ENCODE data around the gene LMO7.

The LMO7 gene

GRCh38 chr13:75895168-75895567, 259.0 kb downstream of the LMO7 start:
- WGBS, 2 donors (ENCODE audit: extremely low coverage in 2 of 2, insufficient read length in 2 of 2, insufficient replicate concordance in 1 of 2), result no CpG with 5 or more reads among the region's 3 CpGs
- no peak overlapping the region for H2BK5ac ChIP-seq (ENCODE audit: low read length)
- H3K18ac ChIP-seq (ENCODE audit: low read length), result no peak overlapping the region
- H3K4me3 ChIP-seq (ENCODE audit: low read length in 2 of 2), result no peak overlapping the region
- H3K4me2 ChIP-seq (ENCODE audit: insufficient read depth, low read length, poor library complexity, severe bottlenecking), result no peak overlapping the region
- H2BK12ac ChIP-seq (ENCODE audit: low read length), result no peak overlapping the region
- H3K4me1 ChIP-seq (ENCODE audit: control insufficient read depth in 2 of 2, insufficient read depth in 1 of 2, low read depth in 1 of 2, low read length in 2 of 2), result no peaks in the 10 kb centered on the region
- H3K23ac ChIP-seq (ENCODE audit: low read depth, low read length, poor library complexity), result no peak overlapping the region
- peaks cover 0 to 3% (median 0%) of the 10 kb centered on the region in 3 experiments for H3K27me3 ChIP-seq (ENCODE audit: control insufficient read depth in 3 of 3, insufficient read depth in 3 of 3, low read depth in 1 of 3, low read length in 3 of 3)
- no peaks in the 10 kb centered on the region for H3K9me3 ChIP-seq (replicated peaks in 1 of 2; ENCODE audit: control insufficient read depth in 2 of 2, insufficient read depth in 1 of 2, low read depth in 1 of 2, low read length in 2 of 2)
- H3K36me3 ChIP-seq (replicated peaks in 1 of 2; ENCODE audit: control insufficient read depth in 2 of 2, insufficient read depth in 2 of 2, low read length in 2 of 2), result no peaks in the 10 kb centered on the region
- H3K27ac ChIP-seq (replicated peaks; ENCODE audit: low read length), result no peak overlapping the region
- no peak overlapping the region for H3K9ac ChIP-seq (ENCODE audit: low read depth, low read length, poor library complexity)
- no peak overlapping the region for H4K91ac ChIP-seq (ENCODE audit: low read depth, low read length, poor library complexity)
- no peak overlapping the region for H3K14ac ChIP-seq (ENCODE audit: low read length)
- H2BK15ac ChIP-seq (ENCODE audit: low read length), result no peak overlapping the region
- no peak overlapping the region for H3K4ac ChIP-seq (ENCODE audit: low read length)
- DNase-seq (ENCODE audit: low spot score), result no peak
- no peak overlapping the region for H2AK5ac ChIP-seq (ENCODE audit: low read depth, low read length)
- H4K8ac ChIP-seq (ENCODE audit: low read depth, low read length), result no peak overlapping the region
- no peaks in the 10 kb centered on the region for H3K79me1 ChIP-seq (ENCODE audit: low read depth, low read length)
- no peak overlapping the region for H2BK120ac ChIP-seq (ENCODE audit: low read depth, low read length)
- H2AFZ ChIP-seq (ENCODE audit: low read length), result no peak overlapping the region

- no peak for DNase-seq (ENCODE audit: low spot score)
- Histone ChIP-seq H4K91ac (ENCODE audit: low read depth, low read length, poor library complexity) (no peak overlapping the region), H3K36me3 (replicated peaks in 1 of 2; ENCODE audit: control insufficient read depth in 2 of 2, insufficient read depth in 2 of 2, low read length in 2 of 2) (no peaks in the 10 kb centered on the region), H2BK15ac (ENCODE audit: low read length) (no peak overlapping the region), H3K23ac (ENCODE audit: low read depth, low read length, poor library complexity) (no peak overlapping the region), H2BK5ac (ENCODE audit: low read length) (no peak overlapping the region), H3K4ac (ENCODE audit: low read length) (no peak overlapping the region), H3K9me3 (replicated peaks in 1 of 2; ENCODE audit: control insufficient read depth in 2 of 2, insufficient read depth in 1 of 2, low read depth in 1 of 2, low read length in 2 of 2) (no peaks in the 10 kb centered on the region), H2AFZ (ENCODE audit: low read length) (no peak overlapping the region), H2AK5ac (ENCODE audit: low read depth, low read length) (no peak overlapping the region), H3K79me1 (ENCODE audit: low read depth, low read length) (no peaks in the 10 kb centered on the region), H4K8ac (ENCODE audit: low read depth, low read length) (no peak overlapping the region), H3K9ac (ENCODE audit: low read depth, low read length, poor library complexity) (no peak overlapping the region), H3K27ac (replicated peaks; ENCODE audit: low read length) (no peak overlapping the region), H3K18ac (ENCODE audit: low read length) (no peak overlapping the region), H3K4me2 (ENCODE audit: insufficient read depth, low read length, poor library complexity, severe bottlenecking) (no peak overlapping the region), H3K27me3 (ENCODE audit: control insufficient read depth in 3 of 3, insufficient read depth in 3 of 3, low read depth in 1 of 3, low read length in 3 of 3) (peaks cover 0 to 3% (median 0%) of the 10 kb centered on the region in 3 experiments), H2BK12ac (ENCODE audit: low read length) (no peak overlapping the region), H3K14ac (ENCODE audit: low read length) (no peak overlapping the region), H2BK120ac (ENCODE audit: low read depth, low read length) (no peak overlapping the region), H3K4me3 (ENCODE audit: low read length in 2 of 2) (no peak overlapping the region), H3K4me1 (ENCODE audit: control insufficient read depth in 2 of 2, insufficient read depth in 1 of 2, low read depth in 1 of 2, low read length in 2 of 2) (no peaks in the 10 kb centered on the region)
- no CpG with 5 or more reads among the region's 2 CpGs for WGBS, 2 donors (ENCODE audit: extremely low coverage in 2 of 2, insufficient read length in 2 of 2, insufficient replicate concordance in 1 of 2)
These were observed 260.1 kb downstream of the LMO7 start for GRCh38 chr13:75896271-75896670.

DNA sequence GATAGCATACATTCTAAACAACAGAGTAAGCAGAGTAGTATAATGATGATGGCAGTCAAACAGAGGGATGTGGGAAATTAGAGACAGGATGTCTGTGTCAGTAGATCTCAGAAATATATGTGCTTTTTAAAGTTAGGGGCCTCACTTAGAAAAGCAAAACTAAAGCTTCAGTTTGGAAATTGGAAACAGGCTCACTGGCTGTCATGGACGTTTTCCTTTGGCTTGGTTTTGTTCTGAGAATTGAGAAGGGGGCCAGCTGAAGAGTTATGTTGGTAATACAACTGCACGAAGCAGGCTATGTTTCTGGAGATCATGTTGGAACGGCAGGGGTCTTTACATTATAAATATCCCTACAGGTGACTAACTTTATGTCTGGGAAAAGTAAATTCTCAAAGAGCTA, 261.3 kb downstream of the LMO7 start:
- no peaks in the 10 kb centered on the region for H3K4me1 ChIP-seq (ENCODE audit: control insufficient read depth in 2 of 2, insufficient read depth in 1 of 2, low read depth in 1 of 2, low read length in 2 of 2)
- H3K79me1 ChIP-seq (ENCODE audit: low read depth, low read length), result no peaks in the 10 kb centered on the region
- no peak overlapping the region for H2AFZ ChIP-seq (ENCODE audit: low read length)
- H3K27me3 ChIP-seq (ENCODE audit: control insufficient read depth in 3 of 3, insufficient read depth in 3 of 3, low read depth in 1 of 3, low read length in 3 of 3), result peaks cover 0 to 3% (median 0%) of the 10 kb centered on the region in 3 experiments
- no peak overlapping the region for H3K18ac ChIP-seq (ENCODE audit: low read length)
- H4K91ac ChIP-seq (ENCODE audit: low read depth, low read length, poor library complexity), result no peak overlapping the region
- WGBS, 2 donors (ENCODE audit: extremely low coverage in 2 of 2, insufficient read length in 2 of 2, insufficient replicate concordance in 1 of 2), result no CpG with 5 or more reads among the region's 3 CpGs
- H3K23ac ChIP-seq (ENCODE audit: low read depth, low read length, poor library complexity), result no peak overlapping the region
- no peak overlapping the region for H2BK15ac ChIP-seq (ENCODE audit: low read length)
- no peak overlapping the region for H2BK5ac ChIP-seq (ENCODE audit: low read length)
- no peak for DNase-seq (ENCODE audit: low spot score)
- H4K8ac ChIP-seq (ENCODE audit: low read depth, low read length), result no peak overlapping the region
- no peak overlapping the region for H3K9ac ChIP-seq (ENCODE audit: low read depth, low read length, poor library complexity)
- H3K27ac ChIP-seq (replicated peaks; ENCODE audit: low read length), result no peak overlapping the region
- H3K36me3 ChIP-seq (replicated peaks in 1 of 2; ENCODE audit: control insufficient read depth in 2 of 2, insufficient read depth in 2 of 2, low read length in 2 of 2), result no peaks in the 10 kb centered on the region
- H3K4me3 ChIP-seq (ENCODE audit: low read length in 2 of 2), result no peak overlapping the region
- H2BK120ac ChIP-seq (ENCODE audit: low read depth, low read length), result no peak overlapping the region
- no peaks in the 10 kb centered on the region for H3K9me3 ChIP-seq (replicated peaks in 1 of 2; ENCODE audit: control insufficient read depth in 2 of 2, insufficient read depth in 1 of 2, low read depth in 1 of 2, low read length in 2 of 2)
- no peak overlapping the region for H3K14ac ChIP-seq (ENCODE audit: low read length)
- H3K4me2 ChIP-seq (ENCODE audit: insufficient read depth, low read length, poor library complexity, severe bottlenecking), result no peak overlapping the region
- no peak overlapping the region for H2AK5ac ChIP-seq (ENCODE audit: low read depth, low read length)
- no peak overlapping the region for H2BK12ac ChIP-seq (ENCODE audit: low read length)
- no peak overlapping the region for H3K4ac ChIP-seq (ENCODE audit: low read length)

- Histone ChIP-seq H3K9ac (ENCODE audit: low read depth, low read length, poor library complexity) (no peak overlapping the region), H2BK5ac (ENCODE audit: low read length) (no peak overlapping the region), H2AK5ac (ENCODE audit: low read depth, low read length) (no peak overlapping the region), H3K27me3 (ENCODE audit: control insufficient read depth in 3 of 3, insufficient read depth in 3 of 3, low read depth in 1 of 3, low read length in 3 of 3) (no peaks in the 10 kb centered on the region), H3K4ac (ENCODE audit: low read length) (no peak overlapping the region), H3K79me1 (ENCODE audit: low read depth, low read length) (no peaks in the 10 kb centered on the region), H2AFZ (ENCODE audit: low read length) (no peak overlapping the region), H3K14ac (ENCODE audit: low read length) (no peak overlapping the region), H2BK12ac (ENCODE audit: low read length) (no peak overlapping the region), H2BK15ac (ENCODE audit: low read length) (no peak overlapping the region), H3K18ac (ENCODE audit: low read length) (no peak overlapping the region), H2BK120ac (ENCODE audit: low read depth, low read length) (no peak overlapping the region), H3K9me3 (replicated peaks in 1 of 2; ENCODE audit: control insufficient read depth in 2 of 2, insufficient read depth in 1 of 2, low read depth in 1 of 2, low read length in 2 of 2) (no peaks in the 10 kb centered on the region), H3K27ac (replicated peaks; ENCODE audit: low read length) (no peak overlapping the region), H3K4me3 (ENCODE audit: low read length in 2 of 2) (no peak overlapping the region), H3K36me3 (replicated peaks in 1 of 2; ENCODE audit: control insufficient read depth in 2 of 2, insufficient read depth in 2 of 2, low read length in 2 of 2) (no peaks in the 10 kb centered on the region), H3K23ac (ENCODE audit: low read depth, low read length, poor library complexity) (no peak overlapping the region), H4K8ac (ENCODE audit: low read depth, low read length) (no peak overlapping the region), H4K91ac (ENCODE audit: low read depth, low read length, poor library complexity) (no peak overlapping the region), H3K4me2 (ENCODE audit: insufficient read depth, low read length, poor library complexity, severe bottlenecking) (no peak overlapping the region), H3K4me1 (ENCODE audit: control insufficient read depth in 2 of 2, insufficient read depth in 1 of 2, low read depth in 1 of 2, low read length in 2 of 2) (no peaks in the 10 kb centered on the region)
- no CpG with 5 or more reads among the region's 2 CpGs for WGBS, 2 donors (ENCODE audit: extremely low coverage in 2 of 2, insufficient read length in 2 of 2, insufficient replicate concordance in 1 of 2)
- no peak for DNase-seq (ENCODE audit: low spot score)
These were observed 265.4 kb downstream of the LMO7 start for GRCh38 chr13:75901501-75901900.
